GM19468 (cell line): Measurements from ENCODE around the gene CCDC85A.

ENCODE experiments used
- ATAC-seq: cut with Tn5 transposase; IDR thresholded peaks from one replicate; pipeline ENCODE4 v1.9.1; 2021; ENCODE audit warnings: mild to moderate bottlenecking, moderate library complexity, moderate number of reproducible peaks; ENCODE audit not compliant: unreplicated experiment; ENCODE audit errors: extremely low read depth

The CCDC85A gene

DNA sequence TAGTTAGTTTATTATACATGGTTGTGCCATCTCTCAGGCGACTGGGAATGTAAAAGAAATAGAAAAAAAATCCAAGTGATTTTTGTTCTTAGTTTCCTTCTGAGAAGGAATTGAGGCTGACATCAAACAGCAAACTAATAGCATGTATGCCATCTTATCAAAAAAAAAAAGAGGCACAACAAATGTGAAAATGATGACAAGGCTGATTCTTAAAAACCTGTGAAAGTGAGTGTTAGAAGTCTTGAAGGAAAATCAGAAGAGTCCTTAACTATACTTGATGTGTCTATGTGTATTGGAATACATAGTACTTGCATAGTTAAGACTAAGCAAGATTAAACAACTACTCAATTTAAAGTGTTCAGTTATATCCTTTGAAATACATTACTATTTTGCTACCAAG lies 161.0 kb downstream of the CCDC85A start:
- ATAC-seq = no peak

DNA sequence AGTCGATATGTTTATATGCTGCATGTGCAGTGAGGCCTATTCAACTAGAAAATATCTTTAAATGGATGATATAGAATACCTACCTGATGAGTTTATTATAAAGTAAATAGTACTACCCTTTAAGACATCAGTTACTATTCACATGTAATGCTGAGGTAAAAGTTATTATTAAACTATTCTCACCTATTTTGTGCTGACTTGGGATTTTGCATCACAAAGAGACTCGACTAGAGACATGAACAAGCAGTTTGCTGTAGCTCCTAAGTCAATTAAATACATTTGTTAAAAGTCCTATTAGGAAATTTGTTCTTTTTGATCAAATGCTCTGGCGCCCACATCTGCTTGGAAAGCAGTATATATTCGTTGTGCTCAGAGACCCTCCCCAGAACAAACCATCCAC lies 164.1 kb downstream of the CCDC85A start:
- no peak for ATAC-seq

DNA sequence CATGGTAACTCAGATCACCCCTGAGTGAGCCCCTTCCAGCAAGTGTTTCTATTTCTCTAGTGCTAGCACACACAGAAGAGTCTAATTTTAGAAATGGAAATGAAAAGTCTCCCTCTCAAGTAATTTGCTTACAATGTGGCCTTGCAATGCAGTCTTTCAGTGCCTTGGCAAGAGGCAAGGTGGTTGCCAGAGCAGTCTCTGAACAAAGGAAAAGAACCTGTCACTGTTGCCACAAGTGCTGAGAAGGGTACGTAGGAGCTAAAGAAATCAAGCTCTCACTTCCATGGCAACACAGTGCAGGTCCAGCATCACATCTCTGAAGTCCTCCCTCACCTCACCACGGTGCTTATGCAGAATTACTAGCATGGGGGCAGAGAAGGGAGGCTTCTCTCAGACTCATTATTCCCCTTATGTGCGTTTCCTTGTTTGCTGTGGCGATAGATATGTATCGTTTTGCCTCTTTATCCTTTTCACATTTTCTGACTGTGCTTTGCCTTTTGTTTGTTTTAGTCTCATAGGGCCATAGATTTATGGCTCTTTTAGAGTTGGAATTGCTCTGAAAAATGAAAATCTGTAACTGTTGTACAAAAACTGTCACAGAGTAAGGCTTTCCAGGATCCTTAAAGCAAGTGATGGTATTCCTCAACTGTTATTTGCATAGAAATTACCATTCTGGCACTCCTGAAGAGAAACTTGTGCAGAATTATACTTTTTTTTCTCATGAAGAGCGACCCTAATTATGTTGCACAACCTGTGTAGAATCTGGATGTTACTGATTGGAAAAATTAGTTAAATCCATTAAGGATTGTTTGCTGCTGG lies 164.8 kb downstream of the CCDC85A start:
- ATAC-seq = no peak

DNA sequence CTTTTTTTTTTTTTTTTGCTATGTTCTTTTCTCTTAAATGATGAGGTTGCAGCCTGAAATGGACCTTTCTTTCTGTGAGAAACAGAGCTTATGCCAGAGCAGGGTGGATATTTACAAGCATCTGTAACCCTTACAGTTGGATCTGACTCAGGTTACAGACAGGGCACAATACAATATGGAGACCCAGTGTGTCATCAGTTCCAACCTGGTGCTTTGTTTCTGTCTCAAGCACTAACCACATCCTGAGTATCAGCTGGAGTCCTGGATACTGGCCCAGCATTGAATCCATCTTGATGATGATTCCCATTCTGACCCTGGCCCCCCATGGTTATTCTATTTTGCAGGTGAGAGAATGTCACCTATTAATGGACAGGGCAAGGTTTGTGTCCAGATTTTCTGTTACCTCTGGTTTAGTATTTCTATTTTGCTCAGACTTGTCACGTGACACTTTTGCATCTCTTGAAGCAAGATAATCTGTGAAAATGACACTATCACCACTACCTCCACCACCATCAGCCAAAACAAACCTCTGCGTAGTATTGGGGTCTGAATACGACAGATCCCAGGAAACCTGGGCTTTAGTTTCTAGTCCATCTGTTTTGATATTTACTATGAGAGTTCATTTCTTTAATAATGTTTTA lies 174.0 kb downstream of the CCDC85A start:
- no peak for ATAC-seq

DNA sequence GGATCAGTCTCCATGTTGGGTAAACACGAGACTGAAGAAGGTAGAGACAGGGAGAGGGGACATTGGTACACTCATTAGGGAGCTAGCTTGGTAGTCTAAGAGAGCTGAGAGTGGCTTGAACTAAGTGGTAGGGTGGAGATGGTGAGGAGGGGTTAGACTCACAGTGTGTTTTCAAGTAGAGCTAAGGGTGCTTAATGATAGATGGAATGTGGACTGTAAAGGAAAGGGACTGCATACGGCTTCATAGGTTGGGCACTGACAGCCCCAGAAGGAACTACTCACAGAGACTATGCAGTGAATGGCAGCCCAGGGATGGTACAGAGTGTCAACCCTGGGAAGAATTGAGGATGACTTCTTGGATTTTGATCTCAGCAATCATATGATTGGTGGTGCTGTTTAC lies 178.1 kb downstream of the CCDC85A start:
- no peak for ATAC-seq

DNA sequence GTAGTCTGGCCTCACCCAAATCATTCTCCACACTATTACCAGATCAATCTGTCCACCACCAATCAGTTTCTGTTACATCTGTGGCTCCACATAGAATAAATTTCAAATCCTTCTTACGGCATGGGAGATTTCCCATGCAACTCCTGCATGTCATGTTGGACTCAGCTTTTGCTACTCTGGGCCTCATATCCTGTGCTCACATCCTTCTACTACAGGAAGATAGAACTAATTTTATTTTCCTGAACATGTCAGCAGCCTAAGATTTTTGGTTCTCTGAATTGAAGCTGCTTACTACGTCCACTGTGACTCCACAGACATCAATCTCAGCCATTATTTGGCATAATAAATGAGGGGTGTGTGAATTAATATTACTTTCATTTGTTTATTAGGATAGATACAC lies 181.1 kb downstream of the CCDC85A start:
- ATAC-seq = no peak

DNA sequence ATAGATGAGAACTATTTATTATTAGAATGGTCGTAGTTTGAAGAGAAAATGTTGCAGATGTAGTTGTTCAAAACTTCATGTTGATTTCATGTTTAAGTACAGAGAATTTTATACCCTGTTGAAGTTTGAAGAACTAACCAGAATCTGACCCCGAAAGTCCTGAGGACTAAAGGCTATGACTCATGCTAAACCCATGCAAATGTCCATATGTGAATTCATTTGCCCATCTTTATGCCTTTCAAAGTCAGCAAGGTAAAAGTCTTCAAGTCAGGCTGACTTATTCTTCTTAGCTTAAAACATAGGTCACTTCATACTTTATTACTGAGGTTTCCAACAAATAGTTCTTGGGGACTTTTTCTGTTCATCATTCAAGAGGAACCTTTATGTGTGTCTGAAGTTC lies 185.5 kb downstream of the CCDC85A start:
- ATAC-seq = no peak

DNA sequence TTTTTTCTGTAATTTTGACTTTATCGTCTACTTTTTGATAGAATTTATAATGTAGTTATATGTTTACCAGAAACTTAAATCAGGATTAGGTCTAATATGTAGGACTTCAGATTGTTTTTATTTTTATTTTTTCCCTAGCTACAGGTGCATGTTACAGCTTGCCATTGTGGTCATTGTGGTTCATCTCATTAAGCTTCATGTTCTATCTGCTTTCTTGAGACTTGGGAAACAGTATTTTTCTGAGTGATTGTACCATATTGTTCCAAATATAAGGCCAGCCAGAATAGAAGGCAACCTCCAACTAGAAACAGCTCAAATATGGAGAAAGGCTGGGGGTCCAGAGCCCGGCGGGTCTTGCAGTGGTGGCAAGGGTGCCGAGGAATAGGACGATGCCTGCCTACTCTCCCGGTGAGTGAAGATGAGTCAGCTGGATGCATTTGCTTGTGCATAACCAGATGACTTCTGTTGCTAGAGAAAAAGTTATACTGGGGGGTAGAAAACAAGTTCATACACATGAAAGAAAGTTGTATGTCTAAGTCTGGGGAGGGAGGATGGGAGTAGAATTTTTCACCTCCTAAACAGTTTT lies 188.4 kb downstream of the CCDC85A start:
- no peak for ATAC-seq

DNA sequence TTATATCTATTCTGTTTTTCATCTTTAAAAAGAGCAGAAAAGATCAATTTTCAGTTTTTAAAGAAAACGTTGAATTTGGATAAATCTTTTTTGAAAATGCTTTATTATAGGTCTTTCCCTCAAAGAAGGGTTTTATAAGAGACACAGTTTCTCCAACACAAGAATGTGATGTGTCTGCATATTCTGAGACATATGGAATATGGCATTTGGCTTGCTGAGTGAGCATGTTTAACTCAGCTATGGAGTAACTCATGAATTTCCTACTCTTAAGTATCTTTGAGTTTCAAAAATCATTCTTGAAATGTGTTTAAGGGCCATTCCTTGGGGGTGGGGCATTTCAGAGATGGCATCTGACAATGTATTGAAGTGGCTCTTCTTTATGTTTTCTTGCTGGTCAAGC lies 191.5 kb downstream of the CCDC85A start:
- no peak for ATAC-seq

DNA sequence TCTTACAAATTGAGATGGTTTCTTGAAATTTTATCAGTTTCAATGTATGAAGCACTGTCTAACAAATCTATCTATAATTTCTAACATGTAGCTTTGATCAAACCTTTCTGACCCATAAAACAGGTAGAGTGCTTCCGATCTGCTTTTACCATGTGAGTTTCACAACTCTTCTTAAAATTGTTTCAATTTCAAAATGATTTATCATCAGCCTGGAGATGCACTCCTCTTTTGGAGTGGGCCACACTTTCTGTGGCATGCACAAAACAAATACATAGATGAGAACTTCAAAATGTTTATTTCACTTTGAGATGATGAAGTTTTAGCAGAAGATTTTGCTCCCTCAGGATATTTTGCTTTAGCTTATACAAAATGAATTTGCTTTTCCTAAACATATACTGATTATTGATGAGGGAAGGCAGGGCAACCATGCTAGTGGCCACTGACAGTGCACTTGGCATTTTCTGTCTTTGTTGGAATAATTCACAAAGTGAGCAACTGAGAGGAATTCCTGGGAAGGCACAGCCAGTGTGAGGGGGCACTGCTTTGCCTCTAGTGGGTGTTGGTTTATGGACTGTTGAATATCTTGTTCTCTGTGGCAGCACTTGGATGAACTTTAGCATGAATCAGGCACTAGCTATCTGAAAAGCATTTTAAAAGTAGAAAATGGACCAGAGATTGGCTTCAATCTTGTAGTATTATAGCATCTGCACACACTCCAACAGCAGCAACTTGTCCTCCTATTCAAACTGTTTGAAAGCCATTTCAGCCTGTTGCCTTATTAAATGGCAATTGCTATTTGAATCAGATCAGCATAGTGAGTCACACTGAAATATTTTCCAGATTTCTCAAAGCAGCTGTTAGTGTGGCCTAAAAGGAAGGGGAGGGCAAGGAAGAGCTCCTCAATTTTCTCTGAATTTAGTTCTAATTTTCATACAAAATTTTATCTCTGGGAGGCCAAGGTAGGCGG lies 193.2 kb downstream of the CCDC85A start:
- no peak for ATAC-seq

DNA sequence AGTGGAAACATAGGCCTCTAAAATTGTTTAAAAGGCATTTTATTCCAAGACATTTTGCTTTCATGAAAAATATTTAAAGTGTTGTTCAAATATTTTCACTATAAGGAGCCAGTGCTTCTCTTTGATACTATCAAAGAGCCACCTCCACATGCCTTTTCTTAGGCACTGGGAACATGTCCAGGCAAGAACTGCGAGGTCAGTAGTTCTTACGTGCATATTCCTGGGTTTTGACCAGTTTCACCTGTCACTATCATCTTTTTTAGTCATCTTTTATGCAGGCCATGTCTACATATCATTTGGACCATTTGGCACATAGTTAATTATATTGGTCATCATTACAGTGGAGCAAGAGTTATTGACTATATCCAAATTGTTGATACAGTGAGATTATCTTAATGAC lies 195.3 kb downstream of the CCDC85A start:
- no peak for ATAC-seq

DNA sequence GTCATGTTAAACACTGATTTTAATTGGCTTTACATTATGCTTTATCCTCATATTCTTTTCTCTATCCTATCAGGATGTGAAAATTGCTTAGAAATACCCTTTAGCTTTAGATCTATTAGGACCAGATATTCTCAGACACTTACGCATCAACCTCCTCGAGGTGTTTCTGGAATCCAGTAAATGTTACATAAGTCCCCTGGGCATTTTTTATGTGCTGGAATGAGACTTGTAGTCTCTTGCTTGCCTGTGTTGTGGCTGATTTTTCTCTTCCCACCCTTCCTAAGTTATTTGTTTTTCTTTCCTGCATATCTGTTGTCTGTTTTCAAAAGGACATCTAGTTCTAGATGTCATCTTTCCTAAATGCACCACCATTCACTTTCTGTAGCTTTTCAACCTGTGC lies 197.1 kb downstream of the CCDC85A start:
- no peak for ATAC-seq

DNA sequence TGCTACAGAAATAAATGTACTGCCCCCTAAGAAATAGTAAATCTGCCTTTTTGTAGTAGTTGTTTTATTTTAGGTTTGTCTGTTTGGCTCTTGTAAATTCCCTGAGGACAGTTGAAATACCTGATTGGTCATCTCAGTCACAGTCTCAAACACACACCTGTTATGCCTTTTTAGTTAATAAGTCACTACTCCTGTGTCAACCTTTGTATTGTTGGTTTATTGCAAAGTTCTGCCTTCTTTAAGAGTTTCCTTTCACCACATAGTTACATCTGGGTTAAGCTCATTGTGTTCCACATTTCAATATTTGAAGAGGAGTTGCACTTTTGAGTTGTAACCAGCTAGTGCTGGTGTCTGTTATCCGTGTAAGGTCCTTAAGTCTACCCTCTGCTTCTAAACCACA lies 198.7 kb downstream of the CCDC85A start:
- ATAC-seq = no peak

DNA sequence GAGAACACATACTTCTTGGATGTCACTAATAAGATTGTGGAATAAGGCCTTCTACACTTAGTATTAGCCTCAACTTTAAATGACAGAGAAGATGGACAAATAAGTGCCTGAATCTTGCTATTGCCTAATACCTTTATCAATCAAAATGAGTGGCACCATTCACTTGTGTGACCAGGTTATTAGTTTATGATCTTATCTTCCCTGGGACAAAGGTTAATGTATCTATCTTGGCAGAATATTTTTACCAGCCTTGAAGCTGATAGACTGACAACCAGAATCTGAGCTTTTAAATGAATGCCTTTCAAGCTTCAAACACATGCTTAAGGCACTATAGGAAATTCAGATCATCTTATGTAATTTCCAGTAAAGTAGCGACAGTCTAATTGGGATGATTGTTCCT lies 202.9 kb downstream of the CCDC85A start:
- no peak for ATAC-seq

DNA sequence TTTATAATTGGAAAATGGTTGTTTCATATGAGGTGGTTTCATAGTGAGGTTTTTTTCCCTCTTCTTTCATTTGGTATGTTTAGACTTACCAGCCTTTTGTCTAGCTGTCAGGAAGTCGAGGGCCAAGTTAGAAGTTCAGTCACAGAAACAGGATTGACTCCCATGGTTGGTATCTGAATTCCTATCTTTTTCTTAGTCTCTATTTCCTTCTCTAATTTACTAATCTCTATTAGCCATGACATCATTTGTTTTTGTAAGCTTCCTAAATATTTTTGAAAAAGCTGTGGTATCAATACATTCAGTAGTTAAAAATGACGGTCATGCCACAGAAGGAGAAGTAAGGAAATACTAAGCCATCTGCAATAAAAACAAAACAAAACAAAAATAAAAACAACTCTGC lies 206.9 kb downstream of the CCDC85A start:
- ATAC-seq = no peak

DNA sequence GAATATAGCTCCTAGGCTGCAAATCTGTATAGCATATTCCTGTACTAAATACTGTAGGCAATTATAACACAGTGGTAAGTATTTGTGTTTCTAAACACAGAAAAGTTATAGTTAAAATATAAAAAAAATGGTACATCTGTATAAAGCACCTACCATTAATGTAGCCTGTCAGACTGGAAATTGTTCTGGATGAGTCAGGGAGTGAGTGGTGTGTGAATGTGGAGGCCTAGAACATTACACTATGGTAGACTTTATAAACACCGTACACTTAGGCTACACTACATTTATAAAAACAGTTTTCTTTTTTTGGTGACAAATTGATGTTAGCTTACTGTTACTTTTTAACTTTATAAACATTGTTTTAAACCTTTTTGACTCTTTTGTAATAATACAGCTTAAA lies 226.3 kb downstream of the CCDC85A start:
- ATAC-seq = no peak

DNA sequence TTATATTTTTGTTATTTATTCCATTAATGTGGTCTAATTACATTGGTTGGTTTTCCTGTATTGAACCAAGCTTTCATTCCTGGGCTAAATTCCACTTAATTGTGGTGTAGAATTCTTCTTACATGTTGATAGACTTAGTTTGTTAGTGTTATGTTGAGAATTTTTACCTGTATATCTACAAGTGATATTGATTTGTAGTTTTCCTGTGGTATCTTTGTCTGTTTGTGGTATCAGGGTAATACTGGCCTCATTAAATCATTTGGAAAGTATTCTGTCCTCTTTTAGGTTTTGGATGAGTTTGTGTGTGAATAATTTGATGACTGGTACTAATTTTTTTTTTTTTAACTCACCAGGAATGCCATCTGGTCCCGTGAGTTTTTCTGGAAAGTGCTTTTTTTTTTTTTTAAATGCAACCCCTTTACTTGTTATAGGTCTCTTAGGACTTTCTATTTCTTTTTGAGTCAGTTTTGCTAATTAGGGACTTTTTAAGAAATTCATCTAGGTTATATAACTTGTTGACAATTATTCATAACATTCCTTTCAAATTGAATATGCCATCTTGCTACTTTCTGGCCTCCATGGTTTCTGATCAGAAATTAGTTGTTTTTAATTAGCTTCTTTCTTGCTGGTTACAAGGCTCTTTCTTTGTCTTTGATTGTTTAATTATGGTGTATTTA lies 232.8 kb downstream of the CCDC85A start:
- ATAC-seq = no peak
